Islet of Langerhans (tissue), 1 donor: ENCODE measurements around the gene SFT2D1.
A peak's percentile ranks its signal among the peaks of the same experiment; 100 is the strongest.
"Not testable (repeated sequence)": the region's sequence is repeated elsewhere in the genome, so short reads cannot be mapped to it uniquely, and the experiment has no call there.

Source experiments
- FAIRE-seq: peaks from one replicate; lab custom pipeline; 2011; peaks lifted over from hg19 to GRCh38; lab: Jason Lieb, UNC

Gene SFT2D1

DNA sequence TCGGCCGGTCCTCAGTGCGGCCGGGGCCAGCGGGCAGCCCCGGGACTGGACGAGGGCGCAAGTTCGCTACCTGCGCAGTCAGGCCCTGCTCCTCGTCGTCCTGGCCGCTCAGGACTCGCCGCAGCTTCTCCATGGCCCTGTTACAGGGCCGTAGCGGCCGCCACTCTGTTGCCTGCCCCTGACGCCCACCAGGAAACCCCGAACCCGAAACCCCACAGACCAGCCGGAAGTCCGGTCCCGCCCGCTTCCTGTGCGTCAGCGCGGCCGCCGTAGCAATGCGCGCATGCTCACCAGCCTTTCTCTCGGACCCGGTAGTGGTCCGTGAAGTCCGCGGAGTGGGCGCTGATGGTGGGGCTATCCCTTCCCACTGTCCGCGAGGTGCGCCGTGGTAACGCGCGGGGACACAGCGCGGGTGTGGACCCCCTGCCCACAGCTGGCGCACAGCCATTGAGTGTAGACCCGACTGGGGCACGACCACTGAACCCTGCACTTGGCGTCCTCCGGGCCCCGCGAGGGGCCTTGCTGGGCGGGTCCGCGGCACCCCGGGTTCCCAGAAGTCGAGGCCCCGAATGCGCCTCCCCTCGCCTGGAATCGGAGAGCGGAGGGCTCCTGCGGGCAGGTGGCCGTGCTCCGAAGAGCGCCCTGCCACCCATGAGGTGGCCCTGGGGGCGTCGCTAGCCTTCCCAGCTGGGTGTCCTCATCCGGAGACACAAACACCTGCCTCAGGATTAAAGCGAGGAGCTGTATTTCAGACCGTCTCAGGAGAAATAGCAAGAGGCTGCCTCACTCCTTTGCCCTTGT, at the start of gene SFT2D1:
TSS of gene SFT2D1 (minus strand) at position 197 of the 801 bp plus-strand sequence. CDS start at position 133, 64 bp downstream.
- FAIRE-seq: no peak

DNA sequence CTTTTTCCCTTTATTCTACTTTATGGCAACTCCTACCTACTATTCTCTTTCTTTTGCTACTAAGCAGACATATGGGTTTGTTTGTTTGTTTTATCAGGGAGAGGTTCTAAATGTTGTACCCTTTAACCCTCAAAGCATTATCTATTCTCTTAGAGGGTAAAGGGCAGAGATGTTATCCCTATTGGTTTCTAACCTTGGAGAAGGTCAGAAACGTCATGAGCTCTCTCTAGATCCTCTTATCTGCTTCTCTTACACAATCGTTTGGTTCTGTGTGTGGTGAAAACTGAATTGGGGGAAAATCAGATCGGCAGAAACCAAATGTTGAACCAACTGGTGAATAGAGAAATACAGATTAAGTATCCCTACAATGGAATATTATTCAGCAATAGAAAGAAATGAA, 46.8 kb upstream of the SFT2D1 start:
- FAIRE-seq: no peak

DNA sequence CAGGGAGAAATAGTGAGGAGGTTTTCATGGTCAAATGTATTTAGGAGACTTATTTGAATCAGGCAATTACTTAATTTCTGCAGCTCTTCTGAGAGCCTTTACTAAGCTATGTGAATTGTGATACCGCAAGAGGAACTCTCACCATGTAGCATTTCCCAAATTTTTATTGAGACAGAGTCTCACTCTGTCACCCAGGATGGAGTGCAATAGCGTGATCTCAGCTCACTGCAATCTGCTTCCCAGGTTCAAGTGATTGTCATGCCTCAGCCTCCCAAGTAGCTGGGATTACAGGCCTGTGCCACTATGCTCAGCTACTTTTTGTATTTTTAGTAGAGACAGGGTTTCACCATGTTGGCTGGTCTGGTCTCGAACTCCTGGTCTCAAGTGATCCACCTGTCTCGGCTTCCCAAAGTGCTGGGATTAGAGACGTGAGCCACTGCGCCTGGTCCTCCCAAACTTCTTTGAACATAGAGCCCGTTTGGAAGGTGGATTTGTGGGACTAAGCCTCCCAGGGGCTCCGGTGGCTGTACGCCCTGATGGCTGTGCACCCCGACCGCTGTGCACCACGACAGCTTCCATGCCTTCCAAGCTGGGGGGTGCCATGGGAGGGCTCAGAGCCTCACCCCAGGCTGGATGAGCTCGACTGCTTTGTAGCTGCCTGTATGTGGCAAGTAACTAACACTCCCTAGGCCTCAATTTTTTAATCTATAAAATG, 46.1 kb upstream of the SFT2D1 start:
- FAIRE-seq: no peak

DNA sequence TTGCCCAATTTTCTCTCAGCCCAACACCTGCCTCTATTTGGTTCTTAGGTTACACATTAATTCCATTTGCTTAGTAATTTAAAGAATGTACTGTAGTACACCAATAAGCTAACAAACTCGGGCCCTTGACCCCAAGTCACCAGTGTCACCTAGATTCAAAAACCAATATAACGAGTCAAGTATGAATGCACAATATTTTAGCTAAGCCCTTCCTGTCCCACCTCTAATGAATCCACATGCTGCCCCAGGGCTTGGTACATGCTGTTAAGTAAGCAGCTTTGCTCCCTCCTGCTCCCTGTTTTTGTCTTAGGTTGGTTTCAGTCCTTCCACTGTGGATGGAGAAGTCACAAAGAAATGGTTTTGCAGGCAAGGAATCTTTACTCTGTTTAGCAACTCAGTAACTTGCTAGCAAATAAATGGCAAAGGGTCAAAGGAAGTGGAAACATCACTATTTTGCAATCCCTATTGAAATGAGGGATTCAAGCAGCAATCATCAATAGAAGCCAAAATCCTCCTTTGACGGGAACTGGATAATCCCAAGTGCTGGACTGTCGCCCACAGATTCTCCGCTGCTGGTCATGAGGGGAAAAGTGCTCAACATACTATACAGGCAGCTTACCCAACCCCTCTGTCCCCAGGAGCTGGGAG, 45.4 kb upstream of the SFT2D1 start:
- no peak for FAIRE-seq

DNA sequence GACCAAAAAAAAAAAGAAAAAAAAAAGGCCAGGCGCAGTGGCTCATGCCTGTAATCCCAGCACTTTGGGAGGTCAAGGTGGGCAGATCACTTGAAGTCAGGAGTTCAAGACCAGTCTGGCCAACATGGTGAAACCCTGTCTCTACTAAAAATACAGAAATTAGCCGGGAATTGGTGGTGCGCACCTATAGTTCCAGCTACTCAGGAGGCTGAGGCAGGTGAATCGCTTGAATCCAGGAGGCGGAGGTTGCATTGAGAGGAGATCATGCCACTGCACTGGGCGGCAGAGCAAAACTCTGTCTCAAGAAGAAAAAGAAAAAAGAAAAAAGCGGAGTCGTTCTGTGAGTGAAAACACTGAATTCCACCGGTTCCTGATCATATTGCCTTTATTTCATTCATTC, 44.8 kb upstream of the SFT2D1 start:
- FAIRE-seq: not testable (repeated sequence)

DNA sequence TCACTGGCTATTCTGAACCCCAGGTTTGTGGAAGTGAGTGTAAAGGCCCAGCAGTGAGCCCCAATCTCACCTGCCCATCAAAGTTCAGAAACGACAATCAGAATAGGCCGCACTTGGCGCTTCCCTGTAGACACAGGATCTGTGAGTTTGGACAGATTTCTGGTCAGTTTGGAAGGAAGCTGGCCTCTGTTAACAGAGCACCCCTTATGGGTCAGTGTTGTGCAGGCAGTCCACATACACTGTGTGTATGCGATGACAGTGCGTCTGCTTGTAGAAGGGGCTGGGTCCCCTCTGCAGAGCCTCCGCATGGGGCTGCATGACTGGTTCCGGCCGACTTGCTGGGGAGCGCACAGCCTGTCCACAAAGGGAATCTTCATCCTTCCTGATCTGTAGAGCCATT, 43.8 kb upstream of the SFT2D1 start:
- FAIRE-seq: no peak

DNA sequence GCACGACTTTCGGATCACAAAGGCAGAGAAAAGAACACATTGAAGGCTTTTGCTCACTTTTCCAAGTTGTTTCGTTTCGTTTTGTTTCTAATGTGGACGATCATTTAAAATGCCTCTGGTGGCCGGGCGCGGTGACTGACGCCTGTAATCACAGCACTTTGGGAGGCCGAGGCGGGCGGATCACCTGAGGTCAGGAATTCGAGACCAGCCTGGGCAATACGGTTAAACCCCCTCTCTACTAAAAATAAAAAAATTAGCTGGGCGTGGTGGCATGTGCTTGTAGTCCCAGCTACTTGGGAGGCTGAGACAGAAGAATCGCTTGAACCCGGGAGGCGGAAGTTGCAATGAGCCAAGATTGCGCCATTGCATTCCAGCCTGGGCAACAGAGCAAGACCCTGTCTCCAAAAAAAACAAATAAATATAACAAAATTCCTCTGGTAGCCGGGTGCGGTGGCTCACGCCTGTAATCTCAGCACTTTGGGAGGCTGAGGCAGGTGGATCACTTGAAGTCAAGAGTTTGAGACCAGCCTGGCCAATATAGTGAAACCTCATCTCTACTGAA, 41.5 kb upstream of the SFT2D1 start:
- FAIRE-seq: not testable (repeated sequence)

DNA sequence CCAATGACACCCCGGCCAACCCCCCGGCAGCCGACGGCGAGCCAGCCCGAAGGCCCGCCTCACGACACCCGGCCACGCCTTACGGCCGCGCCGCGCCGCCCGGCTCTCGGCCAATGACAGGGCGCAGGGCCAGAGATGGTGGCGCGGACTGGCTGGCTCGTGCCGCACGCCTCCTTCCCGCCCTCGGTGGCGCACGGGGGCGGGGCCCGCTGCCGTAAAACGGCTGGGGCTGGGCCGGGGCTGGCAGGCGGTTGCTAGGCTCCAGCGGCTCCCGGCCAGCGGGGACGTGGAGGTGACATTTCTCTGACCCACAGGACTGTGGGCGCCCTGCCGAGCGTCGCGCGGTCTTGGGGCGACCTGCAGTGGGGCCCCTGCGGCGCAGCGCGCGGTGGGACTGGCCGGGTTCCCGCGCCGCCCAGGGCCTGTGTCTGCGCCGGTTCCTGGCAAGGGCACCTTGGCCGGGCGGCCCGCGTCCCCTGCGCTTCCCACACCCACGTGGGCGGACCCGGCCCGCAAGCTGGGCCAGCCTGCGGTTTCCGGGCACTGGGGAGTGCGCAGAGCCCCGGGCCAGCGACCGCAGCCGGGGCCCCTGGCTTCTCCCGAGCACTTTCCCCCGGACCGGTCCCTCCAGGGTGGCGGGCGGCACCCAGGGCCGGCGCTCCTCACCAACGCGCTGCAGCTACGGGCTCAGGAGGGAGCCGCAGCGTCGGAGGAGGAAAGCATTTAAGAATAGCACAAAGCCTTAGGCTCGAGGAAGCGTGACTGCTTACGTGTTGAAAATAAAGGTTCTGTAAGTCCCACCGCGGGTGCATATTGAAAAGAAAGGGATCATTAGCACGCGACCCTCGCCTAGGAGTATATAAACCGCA, 40.8 kb upstream of the SFT2D1 start, which contains the start of gene MPC1:
TSS of gene MPC1 (minus strand) at position 8 of the 869 bp plus-strand sequence. CDS start 64 bp downstream, outside the sequence.
- FAIRE-seq: no peak

DNA sequence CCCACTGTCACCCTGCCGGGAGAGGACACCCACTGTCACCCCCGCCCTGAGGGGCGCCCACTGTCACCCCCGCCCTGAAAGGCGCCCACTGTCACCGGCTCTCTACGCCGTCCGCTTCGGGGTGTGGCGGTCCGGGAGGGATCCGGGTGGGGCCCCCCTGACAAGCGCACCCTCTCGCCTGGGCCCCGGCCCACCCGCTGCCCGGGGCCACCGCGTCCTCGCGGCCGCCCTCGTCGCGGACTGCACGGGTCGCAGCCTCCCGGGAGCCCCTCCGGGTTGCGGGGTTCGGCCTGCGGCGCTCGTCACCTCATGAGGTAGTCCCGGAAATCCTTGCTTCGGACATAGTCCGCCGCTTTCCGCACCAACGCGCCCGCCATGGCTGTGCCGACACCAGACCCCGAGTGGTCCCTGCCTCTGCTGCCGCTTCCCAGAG, 40.2 kb upstream of the SFT2D1 start:
- no peak for FAIRE-seq

DNA sequence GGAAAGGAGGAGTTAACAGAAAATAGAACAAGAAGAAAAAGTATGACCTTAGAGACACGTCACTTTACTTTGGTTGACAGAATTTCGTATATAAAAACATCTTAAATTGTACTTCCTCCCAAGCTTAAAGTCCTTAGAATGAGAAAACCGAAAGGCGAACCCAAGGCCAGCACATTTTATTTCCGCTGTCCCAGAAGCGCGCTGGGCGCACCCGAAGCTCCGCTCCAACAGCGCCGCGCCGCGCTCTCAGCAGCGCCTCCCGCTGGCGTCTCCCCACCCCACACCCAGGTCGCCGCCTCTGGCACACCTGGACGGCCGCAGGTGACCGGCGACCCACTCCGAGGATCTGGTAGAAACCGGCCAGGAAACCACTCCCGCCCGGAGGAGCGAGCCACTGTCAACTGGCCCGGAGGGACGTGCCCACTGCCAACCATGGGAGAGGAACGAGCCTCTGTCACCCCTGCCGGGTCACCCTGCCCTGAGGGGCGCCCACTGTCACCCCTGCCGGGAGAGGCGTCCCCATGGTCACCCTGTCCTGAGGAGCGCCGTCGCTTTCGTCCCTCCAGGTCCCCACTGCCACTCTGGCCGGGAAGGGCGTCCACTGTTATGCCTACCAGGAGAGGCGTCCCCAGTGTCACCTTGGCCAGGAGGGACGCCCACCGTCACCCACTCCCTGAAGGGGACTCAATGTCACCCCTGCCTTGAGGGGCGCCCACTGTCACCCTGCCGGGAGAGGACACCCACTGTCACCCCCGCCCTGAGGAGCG, 39.6 kb upstream of the SFT2D1 start:
- no peak for FAIRE-seq

DNA sequence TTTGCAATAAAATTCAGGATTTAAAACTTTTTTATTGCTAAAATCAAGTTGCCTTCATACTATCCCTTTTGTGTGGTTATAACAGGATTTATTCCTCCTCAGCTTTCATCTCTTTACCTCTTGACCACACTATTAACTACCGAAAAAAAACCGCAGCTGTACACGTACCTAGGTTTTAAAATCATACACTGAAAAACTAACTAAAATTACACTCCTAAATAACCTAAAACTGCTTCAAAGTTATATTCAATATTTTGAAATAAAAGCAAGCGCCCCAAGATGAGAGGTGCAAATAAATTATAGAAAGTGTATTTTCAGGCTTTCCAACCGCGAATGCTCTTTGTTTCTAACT, 39.0 kb upstream of the SFT2D1 start:
- FAIRE-seq: peak; percentile 49

DNA sequence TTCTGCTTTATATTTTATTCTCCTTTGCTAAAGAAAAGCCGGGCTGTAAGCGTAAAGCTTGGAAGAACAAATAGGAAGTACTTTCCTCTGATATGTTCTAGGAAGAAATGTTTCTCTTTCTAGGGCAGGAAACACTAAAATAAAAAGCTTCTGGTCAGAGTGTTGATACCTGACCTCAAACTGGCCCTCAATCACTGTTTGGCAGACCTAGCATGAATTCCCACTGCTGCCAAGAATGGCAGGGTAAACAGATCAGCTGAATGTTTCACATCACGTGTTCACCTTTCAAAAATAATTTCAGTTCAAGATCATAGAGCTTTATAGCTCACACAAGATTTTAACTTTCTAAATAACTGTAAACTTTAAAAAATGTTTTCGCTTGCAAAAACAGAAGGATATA, 37.5 kb upstream of the SFT2D1 start:
- no peak for FAIRE-seq

DNA sequence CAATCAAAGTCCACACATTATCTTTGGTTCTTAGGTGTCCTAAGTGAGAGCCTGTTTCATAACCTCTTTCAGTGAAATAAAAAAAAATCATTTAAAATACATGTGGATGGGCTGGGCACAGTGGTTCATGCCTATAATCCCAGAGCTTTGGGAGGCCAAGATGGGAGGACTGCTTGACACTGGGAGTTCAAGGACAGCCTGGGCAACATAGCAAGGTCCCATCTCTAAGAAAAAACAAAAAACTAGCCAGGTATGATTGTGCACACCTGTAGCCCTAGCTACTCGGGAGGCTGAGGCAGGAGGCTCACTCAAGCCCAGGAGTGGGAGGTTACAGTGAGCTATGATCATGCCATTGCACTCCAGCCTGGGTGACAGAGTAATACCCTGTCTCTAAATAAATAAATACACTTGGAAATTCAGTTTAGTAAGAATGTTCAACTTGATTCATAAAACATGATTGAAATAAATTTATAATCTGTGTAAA, 36.8 kb upstream of the SFT2D1 start:
- no peak for FAIRE-seq

DNA sequence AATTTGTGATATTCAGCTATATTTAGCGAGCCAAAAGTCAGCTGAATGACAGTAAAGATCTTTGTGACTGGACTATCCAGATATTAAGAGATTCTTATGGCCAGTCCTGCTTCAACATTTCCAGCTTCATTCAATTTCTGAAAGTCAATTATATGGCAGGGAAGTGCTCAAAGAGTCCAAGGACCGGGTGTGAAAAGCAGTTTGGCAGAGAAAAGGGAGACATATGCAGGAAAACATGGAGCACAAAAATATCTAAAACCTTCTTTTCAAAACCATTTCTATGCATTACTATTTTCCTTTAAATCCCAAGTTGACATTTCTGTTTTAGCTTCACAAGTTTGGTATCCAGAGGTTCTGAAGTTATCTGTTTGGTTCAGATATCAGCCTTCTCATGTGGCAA, 35.4 kb upstream of the SFT2D1 start:
- no peak for FAIRE-seq

DNA sequence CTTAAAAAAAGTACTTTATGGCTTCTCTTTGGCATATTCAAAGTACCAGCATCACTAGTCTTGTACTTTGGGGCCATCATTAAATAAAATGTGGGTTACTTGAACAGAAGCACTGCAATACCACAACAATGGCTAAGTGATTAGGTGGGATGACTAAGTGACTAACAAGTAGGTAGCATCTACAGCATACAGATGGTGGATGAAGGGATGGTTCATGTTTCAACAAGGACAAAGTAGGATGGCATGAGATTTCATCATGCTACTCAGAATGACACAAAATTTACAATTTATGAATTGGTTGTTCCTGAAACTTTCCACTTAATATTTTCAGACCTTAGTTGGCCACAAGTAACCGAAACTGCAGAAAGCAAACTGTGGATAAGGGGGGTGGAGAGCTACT, 32.7 kb upstream of the SFT2D1 start:
- no peak for FAIRE-seq

DNA sequence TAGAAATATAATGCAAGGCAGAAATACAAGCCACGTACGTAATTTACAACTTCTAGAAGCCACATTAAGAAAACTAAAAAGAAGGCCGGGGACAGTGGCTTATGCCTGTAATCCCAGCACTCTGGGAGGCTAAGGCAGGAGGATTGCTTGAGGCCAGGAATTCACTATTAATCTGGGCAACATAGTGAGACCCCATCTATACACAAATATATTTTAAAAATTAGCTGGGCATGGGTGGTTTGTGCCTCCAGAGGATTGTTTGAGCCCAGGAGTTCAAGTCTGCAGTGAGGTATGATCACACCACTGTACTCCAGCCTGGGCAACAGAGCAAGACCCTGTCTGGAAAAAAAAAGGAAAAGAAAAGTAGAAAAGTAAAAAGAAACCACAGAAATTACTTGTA, 28.1 kb upstream of the SFT2D1 start:
- FAIRE-seq: no peak

DNA sequence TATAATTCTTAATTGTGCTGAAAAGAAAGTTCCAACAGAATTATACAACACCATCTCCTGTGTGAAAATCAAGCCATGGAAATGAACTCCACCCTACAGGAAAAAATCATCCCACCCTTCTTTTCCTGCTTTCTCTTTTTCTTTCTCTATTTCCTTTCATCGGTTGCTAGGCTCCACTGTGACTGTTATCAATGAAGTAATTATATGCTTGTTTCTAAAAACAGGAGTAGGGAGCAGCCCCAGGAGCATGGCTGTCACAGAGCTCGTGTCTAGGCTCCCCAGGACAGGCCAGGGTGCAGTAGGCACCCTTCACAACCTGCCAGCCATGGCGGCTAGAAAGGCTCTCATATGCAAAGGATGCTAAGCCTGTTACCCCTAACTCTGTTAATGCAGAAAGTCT, 27.4 kb upstream of the SFT2D1 start:
- no peak for FAIRE-seq

DNA sequence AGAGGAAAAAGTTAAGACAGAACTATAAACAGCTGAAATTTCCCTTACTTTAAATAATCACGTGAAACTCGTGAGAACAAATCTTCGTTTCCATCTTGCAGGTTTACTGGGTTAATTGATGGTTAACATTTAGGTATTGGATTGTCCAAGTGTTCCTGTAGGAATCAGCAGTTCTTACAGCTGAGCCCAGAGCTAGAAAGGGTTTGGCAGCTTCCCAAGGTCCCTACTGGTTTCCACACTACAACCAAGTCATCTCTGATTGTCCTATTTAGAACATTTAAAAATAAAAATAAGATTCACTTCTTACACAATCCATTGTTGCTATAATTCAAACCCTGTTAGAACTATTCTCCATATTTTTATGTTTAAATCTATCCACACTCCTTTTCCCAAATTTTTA, 24.6 kb upstream of the SFT2D1 start:
- no peak for FAIRE-seq

DNA sequence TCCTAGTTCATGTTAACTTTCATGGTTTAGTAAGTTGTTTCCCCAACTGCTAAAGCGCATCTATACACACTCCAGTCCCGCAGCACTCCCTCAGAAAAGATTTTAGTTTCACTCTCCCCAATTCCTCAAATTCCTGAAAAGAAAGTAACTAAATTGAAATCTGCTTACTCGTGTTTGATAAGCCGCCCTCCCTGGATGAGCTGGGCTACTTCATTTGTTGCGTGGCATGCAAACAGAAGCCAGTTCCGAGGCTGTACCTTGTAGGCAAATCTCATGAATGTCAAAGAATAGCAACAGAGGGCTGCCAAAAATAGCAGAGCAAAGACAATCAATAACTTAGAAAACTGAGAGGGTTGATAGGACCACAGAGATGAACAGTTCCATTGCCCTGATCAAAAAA, 23.5 kb upstream of the SFT2D1 start:
- FAIRE-seq: no peak

DNA sequence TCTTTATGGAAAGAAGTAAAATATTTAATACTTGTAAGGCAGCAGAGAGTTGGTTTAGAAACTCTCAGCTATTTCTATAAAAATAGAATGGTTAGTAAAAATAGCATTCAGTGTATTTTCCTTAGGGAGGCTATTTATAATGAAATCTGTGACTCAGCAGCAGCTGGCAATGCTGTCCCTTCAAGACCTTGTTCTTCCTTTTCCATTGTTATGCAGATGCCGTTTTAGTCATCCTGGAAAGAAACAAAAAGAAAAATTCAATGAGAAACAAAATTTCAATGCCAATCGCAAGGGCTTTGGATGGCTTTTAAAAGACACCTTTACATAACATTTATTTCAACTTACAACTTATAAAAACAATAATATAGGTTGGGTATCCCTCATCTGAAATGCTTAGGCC, 22.9 kb upstream of the SFT2D1 start:
- no peak for FAIRE-seq

DNA sequence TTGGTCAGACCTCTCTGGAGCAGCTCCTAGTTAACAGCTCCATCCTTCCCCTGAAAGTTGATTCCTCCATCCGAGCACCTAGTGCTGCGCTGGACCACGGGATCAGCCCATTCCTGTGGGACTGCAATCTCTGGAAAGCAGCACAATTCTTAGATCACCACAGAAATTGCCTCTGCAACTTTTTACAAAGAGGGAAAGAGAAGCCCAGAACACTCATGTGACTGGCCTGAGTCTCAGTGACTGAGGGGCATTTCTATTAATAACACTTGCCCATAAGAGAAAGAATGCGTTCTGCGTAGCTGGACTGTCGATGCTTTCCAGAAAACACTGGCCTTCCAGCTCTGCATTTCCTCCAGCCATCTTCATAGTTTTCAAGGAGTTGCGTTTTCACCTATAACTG, 22.1 kb upstream of the SFT2D1 start:
- no peak for FAIRE-seq
